SW 1271 (cell line): ENCODE results near the gene SLC38A3.
"Not testable (repeated sequence)": the region's sequence is repeated elsewhere in the genome, so short reads cannot be mapped to it uniquely, and the experiment has no call there.

Source experiments
- DNase-seq, 2 experiments: peaks; one replicate each; lab custom pipeline; 2025; lab: John Stamatoyannopoulos, UW

SLC38A3 gene

DNA sequence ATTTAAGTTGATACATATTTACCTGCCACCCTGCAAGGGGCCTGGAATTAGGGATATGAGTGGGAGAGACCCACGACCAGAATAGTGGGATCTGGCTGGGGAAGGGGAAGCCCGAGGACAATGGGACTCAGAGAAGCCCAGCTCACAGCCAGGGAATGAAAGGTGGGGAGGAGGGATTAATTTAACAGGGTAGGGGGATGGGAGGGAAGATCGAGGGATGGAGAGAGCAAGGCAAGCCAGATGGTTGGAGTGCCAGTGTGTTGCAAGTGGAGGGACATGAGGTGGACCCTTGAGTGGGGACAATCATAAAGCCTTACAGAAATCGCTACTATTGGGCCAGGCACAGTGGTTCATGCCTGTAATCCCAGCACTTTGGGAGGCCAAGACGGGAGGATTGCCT is 26.5 kb downstream of the SLC38A3 start:
- DNase-seq, result no peak

DNA sequence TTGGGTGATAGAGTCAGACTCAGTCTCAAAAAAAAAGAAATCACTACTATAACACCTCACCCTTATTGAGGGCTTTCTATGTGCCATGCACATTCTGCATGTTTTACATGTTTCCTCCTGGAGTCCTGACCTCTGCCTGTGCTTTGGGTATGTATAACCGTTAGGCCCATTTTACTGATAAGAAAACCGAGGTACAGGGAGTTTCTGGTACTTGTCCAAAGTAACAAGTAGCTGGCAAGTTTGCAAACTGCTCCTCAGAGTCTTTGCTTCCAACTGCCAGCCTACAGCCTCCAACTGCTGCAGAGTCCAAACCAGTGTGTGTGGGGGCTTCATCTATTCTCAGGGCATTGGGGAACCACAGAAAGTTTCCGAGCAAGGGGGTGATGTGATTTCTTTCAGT is 27.2 kb downstream of the SLC38A3 start:
- DNase-seq, result no peak

DNA sequence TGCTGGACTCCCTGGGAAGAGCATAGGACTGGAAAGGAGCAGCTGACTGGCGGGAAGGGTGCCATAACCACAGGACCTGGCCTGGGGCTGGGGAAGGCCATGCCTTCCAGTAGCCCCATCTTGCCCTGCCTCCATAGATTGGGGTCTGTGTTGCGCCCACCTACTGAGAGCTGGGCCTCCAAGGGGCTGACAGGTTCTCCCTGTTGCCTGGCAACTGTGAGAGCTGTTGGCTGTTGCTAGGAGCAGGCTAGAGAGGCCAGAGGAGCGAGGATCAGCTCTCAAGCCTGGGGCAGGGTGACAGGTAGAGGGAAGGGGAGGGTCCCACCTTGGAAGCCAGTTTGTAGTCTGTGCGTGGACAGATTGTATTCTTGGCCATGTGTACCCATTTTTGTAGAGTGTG is 28.1 kb downstream of the SLC38A3 start:
- DNase-seq, result no peak

DNA sequence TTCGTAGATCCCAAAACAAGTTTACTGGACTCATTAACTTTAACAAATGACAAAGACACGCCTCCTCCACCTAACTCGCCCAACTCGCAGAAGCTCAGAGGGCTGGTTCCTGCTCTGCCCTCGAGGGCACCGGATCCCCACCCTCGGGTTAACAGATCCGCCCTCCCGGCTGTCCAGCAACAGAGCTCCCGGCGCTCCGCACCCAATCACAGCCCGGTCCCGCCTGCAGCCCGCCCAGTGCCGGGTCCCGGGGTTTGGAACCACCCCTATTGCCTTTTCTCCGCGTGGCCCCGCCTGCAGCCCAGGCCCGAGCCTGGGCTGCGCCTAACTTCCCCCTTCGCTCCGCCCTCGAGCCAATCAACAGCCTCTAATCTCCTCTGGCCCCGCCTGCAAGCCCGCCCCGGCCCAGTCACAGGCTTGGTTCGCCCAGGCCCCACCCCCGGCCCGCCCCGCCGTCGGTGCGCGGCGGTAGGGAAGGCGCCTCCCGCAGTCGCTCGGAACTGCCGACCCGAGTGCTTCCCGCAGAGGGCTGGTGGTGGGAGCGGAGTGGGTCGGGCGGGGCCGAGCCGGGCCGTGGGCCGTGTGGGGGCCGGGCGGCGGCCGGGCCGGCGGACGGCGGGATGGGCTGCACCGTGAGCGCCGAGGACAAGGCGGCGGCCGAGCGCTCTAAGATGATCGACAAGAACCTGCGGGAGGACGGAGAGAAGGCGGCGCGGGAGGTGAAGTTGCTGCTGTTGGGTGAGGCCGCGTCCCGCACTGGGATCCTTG is 30.8 kb downstream of the SLC38A3 start, which contains the start of gene GNAI2:
Gene GNAI2, plus strand, starts transcription at position 489 of the 768 bp plus-strand sequence. Its CDS starts 132 bp downstream, at position 621.
- DNase-seq, result peak; percentile 88 to 93

DNA sequence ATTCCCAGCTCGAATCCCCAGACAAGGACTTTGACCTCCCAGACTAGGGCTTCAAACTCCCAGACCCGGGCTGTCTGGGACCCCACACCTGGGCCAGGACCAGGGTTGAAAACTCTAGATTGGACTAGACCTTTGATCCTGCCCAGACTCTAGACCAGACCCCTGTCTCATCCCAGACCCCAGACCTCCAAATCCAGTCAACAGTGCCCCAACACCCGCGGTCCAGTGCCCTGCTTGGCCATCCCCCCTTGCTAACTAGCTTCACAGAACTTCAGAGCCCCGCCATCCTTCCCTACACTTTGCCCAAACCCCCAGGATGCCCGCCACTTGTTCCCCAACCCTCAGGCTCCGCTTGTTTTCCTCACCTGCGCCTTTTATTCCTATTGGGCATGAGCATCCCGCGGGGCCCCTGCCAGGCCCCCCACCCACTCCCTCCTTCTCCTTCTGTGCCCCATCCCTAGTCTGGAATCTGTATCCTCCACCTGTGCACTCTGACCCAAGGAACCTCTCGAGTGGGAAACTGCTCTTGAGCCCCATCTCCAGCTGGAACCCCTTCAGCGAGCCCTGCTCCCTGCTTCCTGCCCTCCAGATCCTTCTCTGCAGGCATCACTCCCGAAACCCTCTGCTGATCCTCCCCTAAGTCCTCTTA is 31.5 kb downstream of the SLC38A3 start:
- no peak for DNase-seq

DNA sequence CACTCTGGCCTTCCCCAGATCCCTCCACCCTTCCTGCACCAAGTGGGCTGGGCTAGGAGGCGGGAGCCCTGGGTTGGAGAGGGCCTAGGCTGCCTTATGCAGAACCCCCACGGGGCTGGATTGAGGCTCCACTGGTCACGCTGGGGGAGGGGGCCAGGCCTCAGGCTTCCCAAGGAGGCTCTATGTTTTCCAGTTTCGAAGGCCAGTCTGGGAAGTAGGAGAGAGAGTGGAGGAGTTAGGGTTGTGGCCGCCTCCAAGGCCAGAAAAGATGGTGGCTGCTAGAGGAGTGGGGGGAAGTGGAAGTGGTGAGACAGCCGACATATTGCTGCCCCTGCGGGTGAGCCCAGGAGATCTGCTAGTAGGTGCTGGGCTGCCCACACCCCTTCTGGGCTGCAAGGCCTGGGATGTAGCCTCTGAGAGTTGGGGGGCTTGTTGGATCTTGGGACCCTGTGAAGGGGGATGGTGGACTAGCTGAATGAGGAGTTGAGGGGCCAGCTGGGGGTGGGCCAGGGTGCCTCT is 32.1 kb downstream of the SLC38A3 start:
- DNase-seq, result no peak

DNA sequence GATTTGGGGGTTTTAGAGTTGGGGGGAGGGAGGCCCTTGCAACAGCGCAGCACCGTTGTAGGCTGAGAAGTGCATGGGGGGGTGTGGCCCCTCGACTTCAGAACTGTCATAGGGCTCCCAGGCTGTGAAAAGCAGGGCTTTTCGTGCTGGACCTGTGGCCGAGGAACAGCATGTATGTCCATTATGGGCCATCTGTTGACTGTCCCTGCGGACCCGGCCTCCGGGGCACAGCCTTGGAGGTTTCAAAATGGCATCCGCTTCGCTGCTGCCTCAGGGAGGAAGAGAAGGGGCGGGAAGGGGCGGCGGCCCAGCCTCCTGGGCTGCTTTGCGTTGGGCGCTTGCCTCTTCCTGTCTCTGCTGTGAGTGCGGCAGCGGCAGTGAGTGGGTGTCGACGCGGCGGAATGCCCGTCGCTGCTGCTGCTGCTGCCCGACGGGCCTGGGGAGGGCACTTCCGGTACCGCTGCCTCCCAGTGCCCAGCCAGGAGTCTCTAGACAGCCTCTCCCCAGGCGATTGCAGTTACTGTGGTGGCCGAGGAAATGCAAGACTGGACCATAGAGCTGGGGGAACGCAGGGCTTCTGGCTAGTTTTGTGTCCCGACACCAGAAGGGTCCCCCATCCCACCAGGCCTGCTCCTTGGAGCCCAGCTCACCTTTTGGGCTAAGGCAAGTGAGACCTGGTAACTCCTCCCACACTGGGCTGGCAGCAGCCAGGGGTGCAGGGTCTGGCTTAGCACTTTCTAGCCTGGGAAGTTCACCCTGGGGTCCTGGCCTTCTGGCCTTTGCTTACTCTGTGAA is 32.9 kb downstream of the SLC38A3 start:
- DNase-seq, result peak; percentile 45 to 74

DNA sequence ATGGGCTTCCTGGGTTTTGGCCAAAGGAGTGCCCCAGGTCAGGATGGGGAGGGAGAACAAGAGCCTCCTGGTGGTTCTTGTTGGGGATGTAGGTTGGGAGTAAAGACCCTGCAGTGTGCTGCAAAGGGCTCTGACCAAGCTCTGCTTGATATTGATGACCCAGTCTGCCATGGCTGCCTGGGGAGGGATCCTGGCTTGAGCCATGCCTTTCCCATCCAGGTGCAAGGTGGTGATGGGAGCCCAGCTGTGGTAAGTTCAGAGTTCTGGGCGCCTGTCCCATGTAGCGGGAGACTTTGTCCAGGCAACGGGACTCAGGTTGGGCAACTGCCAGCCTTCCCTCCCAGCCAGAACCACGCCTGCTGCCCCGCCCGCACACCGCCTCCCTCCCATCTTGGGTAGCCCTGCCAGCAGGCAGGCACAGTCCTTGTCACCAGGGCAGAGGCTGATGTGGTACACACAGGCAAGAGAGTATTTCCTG is 33.5 kb downstream of the SLC38A3 start:
- no peak for DNase-seq

DNA sequence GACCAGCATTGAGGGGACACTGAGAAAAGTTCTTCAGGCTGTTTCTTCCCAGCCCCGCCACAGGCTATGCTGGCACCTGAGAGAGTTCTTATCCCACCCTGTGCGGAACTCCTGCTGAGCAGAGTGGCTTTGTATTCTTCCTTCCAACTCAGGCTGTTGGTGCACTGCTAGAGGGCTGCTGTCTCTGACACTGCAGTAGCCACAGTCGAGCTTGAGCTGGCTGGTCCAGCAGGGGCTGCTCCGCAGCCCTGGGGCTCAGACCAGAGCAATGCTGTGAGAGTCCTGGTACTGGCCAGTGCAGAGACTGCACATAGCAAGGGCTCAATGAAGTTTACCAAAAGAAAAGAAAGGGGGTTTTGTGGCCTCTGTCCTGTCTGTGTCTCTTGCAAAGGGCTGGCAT is 34.6 kb downstream of the SLC38A3 start:
- no peak for DNase-seq

DNA sequence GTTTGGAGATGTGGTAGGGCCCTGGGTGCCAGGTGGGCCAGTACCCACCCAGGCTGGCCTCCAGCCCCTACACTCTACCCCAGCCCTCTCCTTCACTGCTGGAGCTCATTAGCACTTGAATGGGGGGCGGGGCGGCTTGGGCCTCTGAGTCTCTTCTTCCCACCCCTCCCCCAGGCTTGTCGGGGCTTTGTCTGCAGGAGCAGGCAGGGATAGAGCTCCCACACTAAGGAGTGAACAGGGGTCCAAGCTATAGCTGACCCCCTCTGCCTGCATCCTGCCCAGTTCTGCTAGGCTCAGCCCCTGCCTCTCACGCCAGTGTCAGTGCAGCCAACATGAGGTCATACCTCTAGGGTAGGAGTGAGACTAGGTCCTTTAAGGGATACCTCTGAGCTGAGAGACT is 36.1 kb downstream of the SLC38A3 start:
- no peak for DNase-seq

DNA sequence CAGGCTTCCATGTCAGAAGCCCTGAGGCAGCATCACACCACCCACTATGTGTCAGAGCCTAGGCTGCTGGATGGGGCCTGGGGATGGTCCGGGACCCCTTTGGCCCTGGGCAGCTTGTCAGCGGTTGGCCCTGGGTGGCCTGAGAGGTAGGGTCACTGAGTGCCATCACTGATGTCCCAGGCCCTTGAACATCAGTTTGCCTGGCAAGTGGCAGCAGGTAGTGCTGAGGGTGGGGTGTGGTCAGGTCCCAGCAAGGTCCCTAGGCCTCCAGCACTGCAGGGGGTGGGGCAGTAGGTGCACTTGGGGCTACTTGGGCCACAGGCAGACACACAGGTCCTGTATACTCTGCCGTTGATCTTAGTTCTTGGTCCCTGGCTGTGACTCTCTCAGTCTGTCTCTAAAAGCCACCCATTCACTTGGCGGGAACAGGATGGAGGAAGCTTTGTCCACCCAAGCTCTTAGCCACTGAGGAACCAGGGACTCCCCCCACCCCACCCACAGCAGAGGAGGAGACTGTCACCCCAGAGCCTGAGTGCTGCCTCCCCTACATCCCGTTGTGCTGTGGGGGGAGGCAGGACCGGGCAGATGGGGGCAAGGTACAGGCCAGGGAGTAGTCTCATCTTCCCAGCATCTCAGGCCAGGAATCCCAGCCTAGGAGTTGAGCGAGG is 36.8 kb downstream of the SLC38A3 start:
- no peak for DNase-seq

DNA sequence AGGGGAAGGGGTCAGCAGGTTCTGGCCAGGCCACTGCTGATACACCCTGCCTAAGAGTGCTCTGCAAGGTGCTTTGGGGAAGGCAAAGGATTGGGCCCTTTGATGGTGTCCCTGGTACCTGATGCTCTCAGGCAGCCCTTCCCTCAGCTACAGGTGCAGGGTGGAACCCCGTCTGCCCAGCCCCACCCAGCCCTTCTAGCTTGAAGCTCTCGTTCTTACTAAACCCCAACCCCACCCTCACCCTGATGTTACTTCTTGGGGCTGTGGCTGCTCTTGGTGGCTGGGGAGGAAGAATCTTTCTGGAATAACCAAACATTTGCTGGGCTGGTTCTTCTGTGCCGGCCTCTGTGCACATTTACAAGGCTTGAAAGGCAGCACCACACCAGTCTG is 37.3 kb downstream of the SLC38A3 start:
- DNase-seq, result no peak

DNA sequence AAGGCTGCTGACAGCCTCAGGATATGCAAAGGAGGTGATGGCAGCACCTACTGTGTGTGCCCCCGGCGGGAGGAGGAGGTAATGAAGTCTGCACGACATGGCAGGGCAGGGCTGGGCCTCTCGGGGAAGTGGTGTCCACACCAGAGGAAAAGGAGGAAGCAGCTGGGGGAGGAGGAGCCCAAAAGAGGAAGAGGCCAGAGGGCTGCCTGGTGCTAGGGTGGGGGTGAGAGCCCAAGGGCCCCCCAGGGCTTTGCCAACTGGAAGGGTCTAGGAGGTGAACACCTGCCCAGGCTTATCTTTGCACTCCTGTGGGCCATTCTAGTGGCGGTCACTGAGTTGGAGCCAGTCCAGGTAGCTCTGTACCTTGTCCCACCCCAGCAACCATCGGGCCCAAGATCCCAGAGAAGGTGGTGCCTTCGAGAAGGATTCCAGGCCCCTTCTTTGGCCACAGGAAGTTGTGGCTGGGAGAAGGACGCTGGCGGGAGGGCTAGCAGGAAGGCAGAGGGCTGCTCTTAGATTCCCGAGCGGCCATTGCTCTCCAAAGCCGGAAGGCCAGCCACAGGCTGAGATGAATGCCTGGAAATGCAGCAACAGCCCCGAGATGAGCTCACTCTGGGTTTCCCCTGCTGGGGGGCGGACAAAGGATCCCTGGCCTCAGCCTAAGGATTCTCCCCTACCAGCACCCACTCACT is 37.9 kb downstream of the SLC38A3 start:
- no peak for DNase-seq

DNA sequence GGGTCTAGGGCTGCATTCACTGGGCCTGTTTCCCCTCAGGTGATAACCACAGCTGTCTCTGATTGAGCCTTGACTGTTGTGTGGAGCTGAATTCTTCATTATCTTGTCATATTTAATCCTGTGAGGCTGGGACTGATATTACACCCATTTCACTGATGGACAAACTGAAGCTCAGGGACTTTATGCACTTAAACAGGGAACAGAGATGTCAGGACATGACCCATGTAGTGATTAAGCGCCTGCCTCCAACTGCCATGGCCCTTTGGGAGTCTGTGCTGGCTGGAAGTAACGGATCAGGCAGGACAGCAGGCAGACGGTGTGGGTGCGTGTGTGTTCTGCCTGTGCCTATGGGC is 38.4 kb downstream of the SLC38A3 start:
- no peak for DNase-seq

DNA sequence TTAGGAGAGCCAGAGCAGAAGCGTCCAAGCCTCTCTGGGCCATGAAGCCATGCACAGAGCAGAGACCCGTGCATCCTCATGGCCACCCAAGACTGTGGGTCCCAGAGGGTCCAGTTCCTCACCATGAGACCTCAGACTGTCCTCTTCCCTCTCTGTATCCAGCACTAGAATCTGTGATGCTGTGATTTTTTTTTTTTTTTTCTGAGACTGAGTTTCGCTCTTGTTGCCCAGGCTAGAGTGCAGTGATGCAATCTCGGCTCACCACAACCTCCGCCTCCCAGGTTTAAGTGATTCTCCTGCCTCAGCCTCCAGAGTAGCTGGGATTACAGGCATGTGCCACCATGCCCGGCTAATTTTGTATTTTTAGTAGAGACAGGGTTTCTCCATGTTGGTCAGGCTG is 39.7 kb downstream of the SLC38A3 start:
- DNase-seq, result not testable (repeated sequence)

DNA sequence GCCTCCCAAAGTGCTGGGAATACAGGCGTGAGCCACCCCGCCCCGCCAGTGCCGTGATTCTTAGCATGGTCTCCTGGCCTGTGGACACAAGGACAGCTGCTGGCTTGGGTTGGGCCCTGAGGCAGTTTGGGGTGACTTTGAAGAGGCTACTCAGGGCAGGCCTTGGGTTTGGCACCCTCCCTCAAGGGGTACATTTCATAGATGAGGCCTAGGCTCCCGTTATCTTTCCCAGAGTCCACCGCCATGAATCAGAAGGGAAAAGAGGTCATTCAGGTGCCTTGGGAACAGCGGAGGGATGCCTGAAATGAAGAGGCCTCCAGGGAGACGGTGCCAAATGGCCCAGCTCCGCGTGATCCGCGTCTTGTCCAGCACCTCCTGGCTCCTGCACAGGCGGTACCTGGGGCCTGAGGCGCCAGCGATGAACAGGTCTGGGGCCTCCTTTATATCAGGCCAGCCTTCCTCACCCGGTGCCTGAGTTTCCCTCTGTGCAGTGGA is 40.2 kb downstream of the SLC38A3 start:
- no peak for DNase-seq

DNA sequence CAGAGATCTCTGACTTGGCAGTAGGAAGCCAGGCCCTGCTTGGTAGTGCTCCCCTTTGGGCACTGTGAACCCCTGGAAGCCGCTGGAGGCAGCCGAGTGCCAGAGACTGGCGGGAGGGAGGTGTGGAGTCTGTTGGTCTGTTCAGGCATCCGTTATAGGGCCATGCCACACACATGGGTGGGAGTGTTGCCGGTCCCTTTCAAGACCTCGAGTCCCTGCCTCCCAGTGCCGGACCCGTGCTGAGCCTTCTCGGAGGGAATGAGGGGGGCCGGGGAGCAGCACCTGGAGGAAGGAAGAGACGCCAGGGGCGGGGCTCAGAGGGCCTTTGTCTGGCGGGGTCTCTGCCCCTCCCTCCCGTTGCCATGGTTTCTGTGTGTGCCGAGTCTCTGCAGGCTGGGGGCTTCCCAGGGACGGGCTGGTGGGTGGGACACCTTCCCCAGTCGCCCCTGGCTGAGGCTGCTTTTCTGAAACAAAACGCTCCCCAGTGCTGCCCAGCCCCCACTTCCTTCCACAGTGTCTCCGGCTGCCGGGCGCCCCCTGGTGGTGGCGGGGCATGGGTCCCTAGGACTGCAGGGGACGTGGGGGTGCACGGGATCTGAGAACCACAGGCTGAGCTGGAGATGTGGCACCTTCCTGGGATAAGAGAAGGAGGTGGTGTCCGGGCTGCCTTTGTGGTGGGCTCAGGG is 40.9 kb downstream of the SLC38A3 start:
- DNase-seq, result peak; percentile 58 to 71

DNA sequence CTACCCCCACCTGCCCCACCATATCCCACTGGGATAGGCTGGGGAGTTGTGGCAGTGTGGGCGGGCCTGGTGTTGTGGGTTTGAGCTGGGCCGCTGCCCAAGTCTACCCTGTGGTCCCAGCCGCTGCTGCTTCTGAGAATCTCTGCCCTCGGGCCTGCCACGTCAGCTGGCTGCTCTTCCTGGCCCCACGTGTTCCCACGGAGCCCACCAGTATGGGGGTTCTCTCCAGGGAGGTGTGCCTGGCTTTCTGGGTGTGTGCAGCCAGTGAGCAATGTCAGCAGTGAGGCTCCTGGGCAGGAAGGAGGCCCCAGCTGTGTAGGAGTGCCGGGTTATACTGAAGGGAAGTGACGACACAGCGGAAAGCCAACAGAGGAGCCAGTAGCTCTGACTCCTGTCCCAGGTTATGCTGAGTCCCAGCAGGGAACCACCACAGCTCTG is 41.5 kb downstream of the SLC38A3 start:
- DNase-seq, result peak; percentile 60 to 87

DNA sequence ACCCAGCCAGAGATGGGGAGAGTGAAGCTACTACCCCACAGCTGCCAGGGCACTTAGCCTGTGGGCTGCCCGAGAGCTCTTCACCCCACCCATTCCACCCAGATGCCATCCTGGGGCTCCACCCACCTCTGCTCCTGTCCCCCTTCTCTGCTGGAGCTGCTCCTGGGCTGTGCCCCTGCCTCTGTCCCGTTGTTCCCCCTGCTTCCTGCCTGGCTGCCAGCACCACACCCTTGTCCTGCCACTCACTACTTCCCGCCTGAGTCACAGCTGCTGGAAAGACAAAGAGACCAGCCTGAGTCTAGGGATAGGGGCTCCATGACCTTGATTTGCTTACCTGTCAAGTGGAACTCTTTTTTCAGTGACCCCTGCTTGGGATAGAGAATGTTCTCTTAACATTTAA is 43.3 kb downstream of the SLC38A3 start:
- DNase-seq, result peak in 1 of 2 experiments; percentile 62

DNA sequence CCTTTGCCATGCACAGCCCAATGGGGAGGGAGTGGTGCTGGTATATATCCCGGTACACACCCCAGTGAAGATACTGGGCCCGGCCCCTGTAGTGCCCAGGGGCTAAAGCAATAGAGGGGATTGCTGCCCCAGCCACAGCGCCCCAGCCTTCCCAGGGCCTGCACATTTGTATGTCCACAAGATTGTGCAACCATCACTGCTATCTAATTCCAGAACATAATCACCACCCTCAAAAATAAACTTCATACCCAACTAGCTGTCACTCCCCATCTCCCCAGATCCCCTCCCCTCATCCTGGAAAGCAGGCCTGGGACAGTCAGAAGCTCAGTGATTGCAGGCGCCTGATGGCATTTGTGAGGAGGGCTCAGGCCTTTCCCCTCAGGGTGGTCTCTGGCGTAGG is 44.4 kb downstream of the SLC38A3 start:
- DNase-seq, result no peak
